Measurements from ENCODE around the gene MRC2.

MRC2 gene

GRCh38 chr17:62670202-62670821 is 42.8 kb downstream of the MRC2 start:
- TF ChIP-seq CTCF (IDR thresholded peaks at IDR 0.05): no peak

- no peak for TF ChIP-seq CTCF (IDR thresholded peaks at IDR 0.05)
Measured at GRCh38 chr17:62671553-62671952, 44.1 kb downstream of the MRC2 start.

GRCh38 chr17:62672957-62673356 is 45.5 kb downstream of the MRC2 start:
- no peak for TF ChIP-seq CTCF (IDR thresholded peaks at IDR 0.05)

- no peak for TF ChIP-seq CTCF (IDR thresholded peaks at IDR 0.05)
Measured at GRCh38 chr17:62673614-62674362, 46.3 kb downstream of the MRC2 start.

- TF ChIP-seq CTCF (IDR thresholded peaks at IDR 0.05): no peak
Measured at GRCh38 chr17:62674363-62674739, 46.9 kb downstream of the MRC2 start.

GRCh38 chr17:62674841-62675240 is 47.4 kb downstream of the MRC2 start:
- no peak for TF ChIP-seq CTCF (IDR thresholded peaks at IDR 0.05)

GRCh38 chr17:62675260-62675659 is 47.8 kb downstream of the MRC2 start:
- no peak for TF ChIP-seq CTCF (IDR thresholded peaks at IDR 0.05)

Data from LNCAP (cell line).